ENCODE results near the gene COMMD3.

GRCh38 chr10:22321924-22322640, 5.9 kb downstream of the COMMD3 start:
- TF ChIP-seq POLR2A (IDR thresholded peaks at IDR 0.05) (no peak), CTCF (IDR thresholded peaks at IDR 0.05) (no peak)
